ENCODE measurements around the gene NUDT14.

NUDT14 gene

GRCh38 chr14:105223770-105224544 lies 42.8 kb upstream of the NUDT14 start:
- H2AFZ ChIP-seq (ENCODE audit: low read length) = no peak overlapping the region
- TF ChIP-seq EZH2phosphoT487 (IDR thresholded peaks at IDR 0.05; ENCODE audit: borderline replicate concordance) (no peak), CTCF (conservative IDR thresholded peaks at IDR 0.05; ENCODE audit: low read length) (no peak)
- H3K9me2 ChIP-seq (replicated peaks; ENCODE audit: low read depth, low read length) = no peaks in the 10 kb centered on the region
- H3K4me1 ChIP-seq (ENCODE audit: insufficient read depth, low read length, poor library complexity, severe bottlenecking) = no peaks in the 10 kb centered on the region
- H3K4me2 ChIP-seq (ENCODE audit: low read depth, low read length, poor library complexity, severe bottlenecking) = no peak overlapping the region
- no peak overlapping the region for H3K9ac ChIP-seq (ENCODE audit: low read depth, low read length, poor library complexity, severe bottlenecking)
- H3K79me2 ChIP-seq (ENCODE audit: insufficient read depth, low read length) = no peaks in the 10 kb centered on the region
- H3K36me3 ChIP-seq (ENCODE audit: insufficient read depth, low read length) = peaks cover 78% of the 10 kb centered on the region; the same call in 1 of the 2 replicates
- no peaks in the 10 kb centered on the region for H3K9me3 ChIP-seq (ENCODE audit: insufficient read depth, low read depth, low read length)
- no peaks in the 10 kb centered on the region for H3F3A ChIP-seq (ENCODE audit: low read depth)
- no peaks in the 10 kb centered on the region for H4K20me1 ChIP-seq (ENCODE audit: insufficient read depth, low read length, poor library complexity, severe bottlenecking)
- no peak overlapping the region for H3K4me3 ChIP-seq (ENCODE audit: low read length, poor library complexity, severe bottlenecking)
- H3K27me3 ChIP-seq (ENCODE audit: insufficient read depth, low read length, poor library complexity, severe bottlenecking) = no peaks in the 10 kb centered on the region

GRCh38 chr14:105223260-105223659 lies 42.1 kb upstream of the NUDT14 start:
- H3K4me3 ChIP-seq (ENCODE audit: low read length, poor library complexity, severe bottlenecking) = no peak overlapping the region
- H3K4me1 ChIP-seq (ENCODE audit: insufficient read depth, low read length, poor library complexity, severe bottlenecking) = no peaks in the 10 kb centered on the region

GRCh38 chr14:105221598-105222178 lies 40.6 kb upstream of the NUDT14 start:
- no peak overlapping the region for H3K4me3 ChIP-seq (ENCODE audit: low read length, poor library complexity, severe bottlenecking)
- peaks cover 96% of the 10 kb centered on the region; the same call in 1 of the 2 replicates for H3K36me3 ChIP-seq (ENCODE audit: insufficient read depth, low read length)
- H3K27me3 ChIP-seq (ENCODE audit: insufficient read depth, low read length, poor library complexity, severe bottlenecking) = no peaks in the 10 kb centered on the region
- H4K20me1 ChIP-seq (ENCODE audit: insufficient read depth, low read length, poor library complexity, severe bottlenecking) = no peaks in the 10 kb centered on the region
- H3K9me2 ChIP-seq (replicated peaks; ENCODE audit: low read depth, low read length) = no peaks in the 10 kb centered on the region
- H2AFZ ChIP-seq (ENCODE audit: low read length) = no peak overlapping the region
- no peak overlapping the region for H3K9ac ChIP-seq (ENCODE audit: low read depth, low read length, poor library complexity, severe bottlenecking)
- no peaks in the 10 kb centered on the region for H3K4me1 ChIP-seq (ENCODE audit: insufficient read depth, low read length, poor library complexity, severe bottlenecking)
- H3F3A ChIP-seq (ENCODE audit: low read depth) = no peaks in the 10 kb centered on the region
- no peak overlapping the region for H3K4me2 ChIP-seq (ENCODE audit: low read depth, low read length, poor library complexity, severe bottlenecking)
- TF ChIP-seq CTCF (conservative IDR thresholded peaks at IDR 0.05; ENCODE audit: low read length) = no peak
- no peak for TF ChIP-seq EZH2phosphoT487 (IDR thresholded peaks at IDR 0.05; ENCODE audit: borderline replicate concordance)
- H3K79me2 ChIP-seq (ENCODE audit: insufficient read depth, low read length) = no peaks in the 10 kb centered on the region
- no peaks in the 10 kb centered on the region for H3K9me3 ChIP-seq (ENCODE audit: insufficient read depth, low read depth, low read length)

More at GRCh38 chr14:105223260-105223659, 42.1 kb upstream of the NUDT14 start:
- H3K4me2 ChIP-seq (ENCODE audit: low read depth, low read length, poor library complexity, severe bottlenecking) = no peak overlapping the region
- H3K9me3 ChIP-seq (ENCODE audit: insufficient read depth, low read depth, low read length) = no peaks in the 10 kb centered on the region
- no peak for TF ChIP-seq EZH2phosphoT487 (IDR thresholded peaks at IDR 0.05; ENCODE audit: borderline replicate concordance)
- no peak for TF ChIP-seq CTCF (conservative IDR thresholded peaks at IDR 0.05; ENCODE audit: low read length)
- no peak overlapping the region for H3K9ac ChIP-seq (ENCODE audit: low read depth, low read length, poor library complexity, severe bottlenecking)
- no peak overlapping the region for H2AFZ ChIP-seq (ENCODE audit: low read length)
- H3K79me2 ChIP-seq (ENCODE audit: insufficient read depth, low read length) = no peaks in the 10 kb centered on the region
- no peaks in the 10 kb centered on the region for H3K27me3 ChIP-seq (ENCODE audit: insufficient read depth, low read length, poor library complexity, severe bottlenecking)
- peaks cover 85% of the 10 kb centered on the region; the same call in 1 of the 2 replicates for H3K36me3 ChIP-seq (ENCODE audit: insufficient read depth, low read length)
- H4K20me1 ChIP-seq (ENCODE audit: insufficient read depth, low read length, poor library complexity, severe bottlenecking) = no peaks in the 10 kb centered on the region
- H3K9me2 ChIP-seq (replicated peaks; ENCODE audit: low read depth, low read length) = no peaks in the 10 kb centered on the region
- H3F3A ChIP-seq (ENCODE audit: low read depth) = no peaks in the 10 kb centered on the region
